HG03432 (cell line): ENCODE data around the gene IGF1R.
A peak's percentile ranks its signal among the peaks of the same experiment; 100 is the strongest.

Source experiments
- ATAC-seq: cut with Tn5 transposase; IDR thresholded peaks from one replicate; pipeline ENCODE4 v1.9.1; 2021; ENCODE audit warnings: mild to moderate bottlenecking, moderate library complexity; ENCODE audit not compliant: unreplicated experiment

IGF1R gene

DNA sequence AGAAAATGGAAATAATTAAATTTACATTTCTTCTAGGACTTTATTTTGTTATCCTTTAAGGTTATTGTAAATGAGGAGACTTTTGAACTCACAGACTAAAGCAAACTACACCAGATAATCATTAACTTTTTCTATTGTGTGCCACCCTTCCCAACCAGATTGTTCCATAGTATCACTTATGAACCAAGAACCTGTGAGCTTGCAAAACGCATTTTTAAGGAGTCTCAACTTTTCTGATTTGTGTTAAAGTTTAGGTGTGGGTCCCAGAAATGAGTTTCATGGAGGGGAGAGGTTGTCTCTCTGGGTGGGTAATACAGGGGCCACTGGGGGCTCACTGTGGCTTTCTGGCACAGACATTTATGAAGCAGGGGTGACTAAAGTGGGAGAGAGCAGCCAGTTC is 75.7 kb downstream of the IGF1R start:
- no peak for ATAC-seq

- ATAC-seq, result no peak
Measured at GRCh38 chr15:98724494-98724893, 76.2 kb downstream of the IGF1R start.

DNA sequence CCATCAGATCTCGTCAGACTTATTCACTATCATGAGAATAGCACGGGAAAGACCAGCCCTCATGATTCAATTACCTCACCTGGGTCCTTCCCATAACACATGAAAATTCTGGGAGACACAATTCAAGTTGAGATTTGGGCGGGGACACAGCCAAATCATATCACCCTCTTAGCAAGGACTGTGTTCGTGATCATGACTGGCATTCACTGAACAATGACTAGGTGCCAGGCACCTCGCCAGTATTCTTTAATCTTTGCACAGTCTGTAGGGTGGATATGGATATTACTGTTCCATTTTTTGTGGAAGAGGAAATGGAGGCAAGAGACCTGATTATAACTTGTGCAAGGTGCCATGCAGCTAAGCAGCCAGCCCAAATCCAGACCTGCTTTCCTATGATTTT is 77.5 kb downstream of the IGF1R start:
- ATAC-seq, result no peak

- no peak for ATAC-seq
Measured at GRCh38 chr15:98727115-98728040, 79.0 kb downstream of the IGF1R start.

- ATAC-seq, result no peak
Measured at GRCh38 chr15:98728082-98728810, 79.9 kb downstream of the IGF1R start.

DNA sequence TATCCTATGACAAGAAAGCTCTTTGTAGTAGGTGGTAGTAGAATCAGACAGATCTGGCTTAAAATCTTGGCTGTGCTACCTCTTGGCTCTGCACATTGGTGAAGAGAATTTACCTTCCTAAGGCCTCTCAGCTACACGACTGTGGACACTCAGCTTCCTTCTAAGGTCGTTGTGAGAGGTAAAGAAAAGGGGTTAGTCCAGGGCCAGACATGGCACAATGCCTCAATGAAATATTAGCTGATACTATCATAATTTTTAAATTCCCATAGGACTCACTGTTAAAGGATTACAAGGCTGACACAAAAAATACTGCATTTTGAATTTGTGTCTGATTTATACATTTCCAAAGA is 80.4 kb downstream of the IGF1R start:
- ATAC-seq, result no peak

DNA sequence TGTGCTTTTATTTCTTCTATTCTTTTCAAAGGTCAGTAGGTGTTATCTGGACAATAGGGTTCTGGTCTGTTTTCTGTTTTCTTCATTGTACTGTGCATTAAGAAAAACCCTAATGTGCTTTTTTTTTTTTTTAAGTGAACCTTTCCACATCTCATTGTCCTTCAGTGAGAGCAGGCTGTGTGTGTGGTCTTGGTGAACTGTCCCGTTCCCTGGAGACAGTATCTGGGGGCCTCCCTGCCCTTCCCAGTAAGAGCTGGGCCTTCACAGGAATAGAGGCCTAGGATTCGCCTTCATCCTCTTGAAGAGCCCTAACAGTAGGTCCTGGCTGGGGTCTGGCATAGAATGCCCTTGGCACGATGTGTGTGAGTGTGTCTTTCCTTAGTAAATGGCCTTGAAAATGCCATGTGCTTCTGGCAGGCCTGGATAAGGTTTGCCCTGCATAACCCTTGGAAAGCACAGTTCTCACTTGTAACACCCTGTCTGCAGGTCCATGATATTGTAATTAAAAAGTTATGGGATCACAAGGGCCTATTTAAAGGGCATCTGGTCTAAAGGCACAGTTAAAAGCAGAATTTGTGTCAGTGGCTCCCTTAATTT is 81.2 kb downstream of the IGF1R start:
- ATAC-seq, result no peak

DNA sequence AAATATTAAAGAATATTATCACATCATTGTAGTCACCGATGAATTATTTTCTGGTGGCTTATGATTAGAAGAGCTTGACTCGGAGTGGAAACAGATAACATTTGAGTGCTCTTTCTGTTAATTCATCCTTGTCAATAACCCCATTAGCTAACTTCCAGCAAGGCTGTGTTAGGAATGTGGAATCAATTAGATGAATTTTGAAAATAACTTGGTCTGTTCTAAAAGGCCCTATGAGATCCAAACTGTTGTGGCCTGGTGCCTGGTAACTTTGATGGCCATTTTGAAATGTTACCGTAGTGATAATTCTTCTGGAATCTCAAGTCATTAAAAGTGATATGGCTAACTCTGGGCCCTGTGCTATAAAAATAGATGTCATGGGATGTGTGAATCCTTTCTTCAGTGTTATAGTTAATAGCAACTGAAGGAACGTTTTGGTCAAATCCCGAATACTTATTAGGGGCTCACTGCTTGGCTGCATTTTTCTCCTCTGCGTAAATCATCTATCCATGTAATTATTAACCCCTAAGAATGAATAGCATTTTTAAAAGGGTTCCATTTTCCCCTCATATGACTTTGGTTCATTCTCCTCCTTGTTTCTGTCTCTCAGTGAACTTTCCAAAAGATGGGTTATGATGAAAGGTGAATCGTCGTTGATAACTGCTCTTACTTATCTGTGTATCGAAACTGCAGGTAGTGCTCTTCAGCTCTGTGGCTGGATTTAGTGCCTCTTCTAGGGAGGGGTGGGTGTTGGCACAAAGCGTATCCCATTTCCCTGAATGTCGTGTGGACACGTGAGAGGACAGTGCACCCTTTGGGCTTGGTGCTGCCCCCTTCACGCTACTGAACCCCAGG is 82.7 kb downstream of the IGF1R start:
- ATAC-seq, result no peak

DNA sequence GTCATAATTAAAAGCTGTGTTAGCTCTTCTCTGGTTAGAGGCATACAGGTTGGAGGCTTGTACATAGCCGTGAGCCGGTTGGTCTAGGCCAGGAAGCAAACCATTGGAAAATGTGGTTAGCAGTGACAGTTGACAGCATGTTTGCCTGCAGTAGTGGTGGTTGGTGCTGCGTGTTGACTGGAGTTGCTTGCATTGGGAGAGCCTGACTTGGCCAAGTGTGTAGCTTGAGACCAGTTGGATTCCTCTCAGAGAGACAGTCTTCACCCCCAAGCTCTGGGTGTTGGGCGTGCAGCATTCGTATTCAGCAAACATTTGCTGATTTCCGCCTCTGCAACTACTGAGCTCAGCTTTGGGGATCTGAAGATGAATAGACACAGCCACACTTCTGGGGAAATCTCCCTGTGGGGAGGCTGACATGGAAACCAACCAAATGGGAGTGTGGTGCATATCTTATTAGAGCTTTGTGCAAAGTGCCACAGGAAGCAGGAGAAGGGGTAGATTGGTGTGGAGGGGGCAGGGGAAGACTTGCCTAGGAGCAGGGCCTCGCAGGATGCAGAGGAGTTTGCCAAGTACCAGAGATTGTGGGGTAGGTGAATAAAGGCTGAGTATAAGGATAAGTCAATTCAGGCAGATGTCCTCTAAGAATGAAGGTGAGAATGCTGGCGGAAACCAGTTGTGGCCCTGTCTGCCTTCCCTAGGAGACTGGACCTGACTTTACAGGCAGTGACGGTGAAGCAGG is 83.5 kb downstream of the IGF1R start:
- no peak for ATAC-seq

DNA sequence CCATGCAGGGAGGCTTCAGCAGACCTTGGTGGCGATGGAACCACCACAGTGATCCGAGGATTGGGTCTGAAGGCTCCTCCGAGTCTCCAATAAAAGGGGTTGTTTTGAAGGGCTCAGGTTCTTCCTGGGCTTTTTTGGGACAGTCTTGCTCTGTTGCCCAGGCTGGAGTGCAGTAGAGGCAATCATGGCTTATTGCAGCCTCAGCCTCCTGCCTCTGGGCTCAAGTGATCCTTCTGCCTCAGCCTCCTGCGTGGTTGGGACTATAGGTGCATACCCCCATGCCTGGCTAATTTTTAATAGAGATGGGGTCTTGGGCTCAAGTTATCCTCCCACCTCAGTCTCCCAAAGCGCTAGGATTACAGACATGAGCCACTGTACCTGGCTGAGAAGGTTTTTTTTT is 84.8 kb downstream of the IGF1R start:
- no peak for ATAC-seq

DNA sequence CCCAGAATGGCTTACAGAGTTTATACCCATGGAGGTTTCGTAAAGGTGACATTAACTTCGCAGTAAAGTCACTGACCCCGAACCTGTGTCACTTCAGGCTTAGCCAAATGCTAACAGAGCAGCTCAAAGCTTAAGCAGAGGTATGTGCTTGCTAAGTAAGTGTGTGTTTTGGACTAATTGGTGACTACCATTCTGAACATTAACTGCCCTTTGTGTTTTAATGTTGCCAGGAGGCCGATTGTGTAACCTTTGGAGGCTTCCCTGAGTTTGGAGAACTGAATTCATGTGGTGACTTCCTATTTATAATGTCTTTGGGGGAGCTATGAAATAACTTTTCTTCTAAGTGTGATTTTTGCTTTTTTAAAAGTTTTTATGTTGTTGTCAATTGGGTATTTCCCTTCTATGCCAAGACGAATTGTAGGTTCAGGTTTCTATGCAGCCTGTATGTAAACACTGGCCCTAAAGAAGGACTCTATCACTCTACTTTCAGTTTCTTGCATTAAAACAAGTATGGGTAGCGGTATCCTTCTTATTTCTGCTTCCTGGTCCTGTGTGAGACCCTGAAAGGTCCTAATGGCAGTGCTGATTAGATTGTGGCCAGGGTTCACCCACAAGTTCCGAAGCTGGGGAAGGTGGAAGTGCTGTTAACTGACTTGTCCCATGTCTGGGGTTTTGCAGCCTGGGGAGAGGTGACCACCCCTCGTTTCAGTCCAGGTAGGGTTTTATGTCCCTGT is 86.3 kb downstream of the IGF1R start:
- peak; percentile 58 for ATAC-seq

DNA sequence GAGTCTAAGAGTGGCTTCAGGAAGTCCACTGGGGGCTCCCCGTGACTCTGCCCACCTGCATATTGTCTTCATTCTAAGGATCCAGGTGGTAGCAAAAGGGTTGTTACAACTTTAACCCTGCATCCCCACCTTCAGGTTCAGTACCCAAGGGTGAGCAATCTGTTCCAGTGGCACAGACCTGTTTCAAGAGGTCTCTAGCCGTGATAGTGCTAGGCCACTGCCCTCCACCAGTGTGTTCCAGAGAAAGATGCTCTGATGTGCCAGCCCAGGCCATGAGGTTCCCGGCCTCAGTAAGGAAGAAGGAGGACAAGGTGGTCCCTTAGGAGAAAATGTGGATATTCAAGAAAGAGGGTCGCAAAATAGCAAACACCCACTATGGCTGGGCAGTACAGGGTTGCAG is 87.0 kb downstream of the IGF1R start:
- ATAC-seq, result no peak

DNA sequence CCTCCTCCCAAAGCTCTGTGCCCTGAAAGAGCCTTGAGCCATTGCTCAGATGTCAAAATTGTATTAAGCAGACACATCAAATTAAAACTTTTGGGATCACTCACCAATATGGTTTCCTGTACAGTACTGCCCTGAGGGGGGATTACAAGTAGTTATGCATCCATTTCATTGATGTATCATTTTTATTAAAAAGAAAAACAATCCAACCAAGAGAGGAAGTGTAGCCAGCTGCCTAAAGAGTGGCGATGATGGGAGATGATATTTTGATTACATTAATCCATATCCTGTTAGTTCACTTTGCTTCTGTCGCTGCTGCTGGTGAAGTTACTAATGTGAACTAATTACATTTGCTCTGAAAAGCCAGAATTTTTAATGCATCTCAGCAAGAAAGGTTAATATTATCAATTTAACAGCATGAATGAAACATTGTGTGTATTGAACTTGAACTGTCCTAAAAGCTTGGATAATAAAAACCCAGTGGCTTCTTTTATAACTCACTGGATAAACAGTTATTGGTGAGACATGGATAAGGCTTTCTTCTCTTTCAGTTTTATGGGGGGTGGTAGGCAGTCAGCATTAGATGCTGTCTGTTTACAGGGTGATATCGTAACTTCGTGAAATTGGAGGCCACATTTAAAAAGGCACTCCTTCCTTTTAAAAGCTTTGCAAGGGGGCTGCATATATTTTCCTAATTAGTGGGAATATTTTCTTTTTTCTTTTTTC is 87.7 kb downstream of the IGF1R start:
- no peak for ATAC-seq

- ATAC-seq, result no peak
Measured at GRCh38 chr15:98737159-98737558, 88.8 kb downstream of the IGF1R start.

DNA sequence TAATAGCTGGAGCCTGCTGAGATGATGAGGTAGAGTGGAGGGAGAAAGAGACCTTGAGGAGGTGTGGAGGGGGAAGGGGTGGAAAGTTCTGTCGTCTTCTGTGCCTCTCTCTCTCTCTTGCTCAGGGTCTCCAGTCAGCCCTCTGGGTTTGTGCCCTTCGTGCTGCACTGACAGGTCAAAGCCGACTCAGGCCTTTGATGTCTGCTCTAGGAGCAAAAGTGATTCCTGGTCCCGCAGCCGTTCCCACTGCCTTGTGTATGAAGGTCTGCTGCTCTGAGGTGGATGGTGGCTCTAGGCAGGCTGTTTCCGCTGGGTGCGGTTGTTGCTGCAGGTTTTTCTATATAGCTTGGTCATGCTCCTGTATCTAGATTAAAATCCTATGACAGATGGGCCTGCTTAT is 89.4 kb downstream of the IGF1R start:
- ATAC-seq, result no peak

DNA sequence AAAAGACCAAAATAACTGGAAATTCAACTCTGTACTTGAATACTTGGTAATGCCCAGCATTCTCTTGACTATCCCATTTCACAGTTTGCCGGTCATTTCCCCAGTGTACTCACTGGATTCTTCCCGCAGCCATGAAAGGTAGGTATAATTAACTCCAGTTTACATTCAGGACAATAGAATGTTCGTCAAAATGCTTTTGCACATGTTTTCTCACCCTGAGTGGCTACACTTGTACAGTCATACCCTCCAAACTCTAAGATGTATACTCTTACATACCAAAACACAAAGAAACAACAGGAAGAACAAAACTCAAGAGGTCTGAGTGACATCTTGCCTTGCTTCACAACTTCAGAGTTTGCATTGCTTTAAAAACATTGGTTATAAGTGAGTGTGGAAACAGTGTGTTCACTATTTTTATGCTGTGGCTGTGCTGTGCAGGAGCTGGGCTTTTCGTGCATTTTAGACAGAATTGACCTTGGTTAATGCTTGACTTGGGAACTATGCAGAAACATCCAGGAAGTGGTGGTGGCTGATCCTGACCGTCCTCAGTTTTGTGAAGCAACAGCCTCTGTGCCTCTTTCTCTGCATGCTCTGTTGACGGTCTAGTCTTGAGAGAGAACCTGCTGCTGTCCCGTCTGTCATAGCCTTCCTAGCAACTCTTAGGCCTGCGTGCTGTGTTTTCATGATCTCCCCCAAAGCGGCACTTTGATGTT is 90.5 kb downstream of the IGF1R start:
- ATAC-seq, result no peak

- ATAC-seq, result no peak
Measured at GRCh38 chr15:98740295-98740694, 92.0 kb downstream of the IGF1R start.

DNA sequence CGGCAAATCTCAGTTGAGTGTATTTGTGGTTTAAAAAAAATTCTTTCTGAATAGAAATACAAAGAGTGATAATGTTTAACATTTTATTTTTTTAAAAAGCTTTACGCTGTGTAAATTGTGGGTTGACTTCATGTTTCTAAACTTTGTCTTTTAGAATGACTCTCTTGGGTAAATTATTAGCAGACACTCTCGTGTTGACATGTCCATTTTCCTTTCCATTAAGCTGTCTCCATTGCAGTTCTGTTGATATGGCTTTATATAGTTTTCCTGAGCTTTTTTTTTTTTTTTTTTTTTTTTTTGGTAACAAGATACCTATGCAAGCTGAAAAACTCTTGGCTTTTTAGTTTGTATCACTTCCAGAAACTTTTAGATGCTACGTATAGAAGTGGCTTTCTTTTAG is 92.6 kb downstream of the IGF1R start:
- no peak for ATAC-seq
